Stimulated activated effector memory CD8-positive, alpha-beta T cell treated with anti-CD3 and anti-CD28 coated beads, Interleukin-12 subunit alpha, Interleukin-12 subunit beta, amount 100 ng/mL, for 72 hours (primary cell): ENCODE data around the gene C12orf60.
"Not testable (repeated sequence)": the region's sequence is repeated elsewhere in the genome, so short reads cannot be mapped to it uniquely, and the experiment has no call there.

Experiments
- ATAC-seq: fragments of 150-1000 bp; cut with Tn5 transposase; 2 replicates; pipeline ENCODE4 v1.10.0; 2021
- DNase-seq, 2 donors: peaks; one replicate each; pipeline ENCODE4 v3.0.0; 2021 to 2022; ENCODE audit warnings: low spot score in 2 of 2
- H3K27ac Mint-ChIP-seq: one replicate; pipeline ENCODE4 v1.8.0; 2022; ENCODE audit warnings: mild to moderate bottlenecking, mixed read lengths
- H3K36me3 Mint-ChIP-seq: one replicate; pipeline ENCODE4 v1.8.0; 2022; ENCODE audit warnings: mild to moderate bottlenecking, mixed read lengths
- H3K4me1 Mint-ChIP-seq: one replicate; pipeline ENCODE4 v1.8.0; 2022; ENCODE audit warnings: mixed read lengths
- H3K4me3 Mint-ChIP-seq: one replicate; pipeline ENCODE4 v1.8.0; 2022; ENCODE audit warnings: mild to moderate bottlenecking, mixed read lengths
- H3K9me3 Mint-ChIP-seq: one replicate; pipeline ENCODE4 v1.8.0; 2022; ENCODE audit warnings: mixed read lengths

The C12orf60 gene, protein sequence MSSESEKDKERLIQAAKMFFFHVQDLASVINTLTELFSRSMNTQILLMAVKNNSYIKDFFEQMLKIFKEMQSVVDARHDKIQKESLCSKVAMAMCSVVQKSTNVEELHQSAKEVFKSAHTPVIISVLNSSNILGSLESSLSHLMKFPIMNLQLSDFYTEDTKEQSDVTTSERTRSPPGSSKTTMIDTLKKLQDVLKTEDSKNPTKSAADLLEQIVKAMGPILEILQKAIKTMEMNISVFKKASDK

DNA sequence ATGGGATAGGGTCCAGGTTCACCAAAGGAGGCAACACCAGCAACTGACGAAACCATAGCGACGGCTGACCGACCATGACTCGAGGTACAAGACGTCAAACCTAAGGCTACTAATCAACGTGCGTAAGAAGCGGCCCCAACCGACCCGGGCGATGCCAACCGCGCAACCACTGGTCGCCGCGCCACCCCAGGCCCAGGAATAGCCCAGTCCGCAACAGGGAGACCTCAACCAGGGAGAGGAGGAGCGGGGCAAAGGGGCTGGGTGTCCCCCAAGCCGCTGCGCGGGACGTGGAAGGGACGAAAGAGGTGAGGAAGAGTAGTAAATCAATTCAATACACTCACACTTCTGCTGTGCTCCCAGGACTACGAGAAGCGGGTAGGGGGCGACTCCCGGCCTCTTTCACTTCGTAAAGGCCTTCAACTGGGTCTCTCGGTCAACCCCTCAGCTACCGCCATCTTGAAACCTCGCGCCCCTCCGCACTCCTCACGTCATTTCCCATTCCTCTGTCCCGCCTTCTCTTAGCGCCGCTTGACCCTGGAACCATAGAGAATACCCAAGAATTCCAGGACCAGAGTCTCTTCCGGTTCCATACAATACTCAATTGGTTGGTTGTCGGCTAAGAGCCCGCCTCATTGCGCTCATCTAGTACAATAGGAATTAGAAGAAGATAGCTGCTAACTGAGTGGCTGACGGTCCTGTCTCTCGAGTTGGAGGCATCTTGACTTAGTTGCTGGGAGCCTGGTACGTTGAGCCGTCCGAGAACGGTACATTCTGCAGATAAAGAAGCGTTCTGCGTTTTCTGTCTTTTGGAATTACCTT is at the start of gene C12orf60, which contains the start of gene WBP11:
Gene C12orf60 (plus strand): TSS at position 660 of the 819 bp plus-strand sequence. CDS start 19,266 bp downstream, outside the sequence.
Gene WBP11 (minus strand): TSS at position 468 of the 819 bp plus-strand sequence. CDS start 2,095 bp downstream, outside the sequence.
- Mint-ChIP-seq H3K9me3 (no peaks in the 10 kb centered on the region), H3K4me1 (peaks cover 11% of the 10 kb centered on the region)
- DNase-seq: peak; percentile 69 to 91

DNA sequence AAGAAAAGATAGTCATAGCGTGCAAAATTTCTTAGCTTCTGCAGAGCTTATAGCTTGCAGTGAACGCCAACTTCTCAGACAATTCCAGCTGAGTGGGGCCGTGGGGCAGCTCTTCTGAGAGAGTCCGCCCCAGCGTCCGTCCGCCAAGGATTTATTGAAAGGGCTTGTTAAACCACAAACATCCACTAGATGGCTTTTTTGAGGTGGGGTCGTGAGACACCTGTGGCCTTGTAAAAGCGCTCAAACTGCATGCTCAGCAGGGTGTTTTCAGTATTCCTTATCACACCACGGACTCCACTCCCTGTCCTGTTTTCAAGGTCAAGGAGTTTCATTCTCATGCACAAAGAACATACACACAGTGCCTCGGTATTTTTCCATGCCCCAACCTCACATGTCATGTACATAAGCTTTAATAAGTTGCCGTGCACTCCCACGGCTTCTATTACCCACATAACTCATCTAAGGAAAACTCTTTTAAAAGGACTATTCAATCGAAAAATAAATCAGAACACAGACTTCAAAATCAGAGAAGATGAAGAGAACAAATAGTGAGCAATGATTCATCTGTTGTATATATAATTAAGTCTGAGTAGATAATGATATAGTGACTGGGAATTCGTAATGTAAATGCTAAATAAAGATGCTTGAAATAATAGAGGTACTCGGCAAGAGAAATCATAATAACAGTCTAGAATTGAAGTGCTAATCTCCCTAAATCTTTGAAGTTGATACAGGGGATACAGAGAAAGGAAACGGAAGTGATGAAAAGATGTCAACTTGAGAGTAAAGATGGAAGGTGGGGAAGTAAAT is 46.9 kb upstream of the C12orf60 start:
- Mint-ChIP-seq H3K27ac (no peak overlapping the region), H3K4me3 (no peak overlapping the region), H3K36me3 (no peaks in the 10 kb centered on the region), H3K4me1 (peaks cover 12% of the 10 kb centered on the region), H3K9me3 (peaks cover 5% of the 10 kb centered on the region)
- DNase-seq (no peak), ATAC-seq (no peak)

More for the DNA sequence above, at the start of gene C12orf60, which contains the start of gene WBP11:
- Mint-ChIP-seq H3K27ac (no peak within 1 kb of the TSS), H3K4me3 (no peak within 1 kb of the TSS), H3K36me3 (peaks cover 35% of the 10 kb centered on the region)
- ATAC-seq: peak; percentile 99

DNA sequence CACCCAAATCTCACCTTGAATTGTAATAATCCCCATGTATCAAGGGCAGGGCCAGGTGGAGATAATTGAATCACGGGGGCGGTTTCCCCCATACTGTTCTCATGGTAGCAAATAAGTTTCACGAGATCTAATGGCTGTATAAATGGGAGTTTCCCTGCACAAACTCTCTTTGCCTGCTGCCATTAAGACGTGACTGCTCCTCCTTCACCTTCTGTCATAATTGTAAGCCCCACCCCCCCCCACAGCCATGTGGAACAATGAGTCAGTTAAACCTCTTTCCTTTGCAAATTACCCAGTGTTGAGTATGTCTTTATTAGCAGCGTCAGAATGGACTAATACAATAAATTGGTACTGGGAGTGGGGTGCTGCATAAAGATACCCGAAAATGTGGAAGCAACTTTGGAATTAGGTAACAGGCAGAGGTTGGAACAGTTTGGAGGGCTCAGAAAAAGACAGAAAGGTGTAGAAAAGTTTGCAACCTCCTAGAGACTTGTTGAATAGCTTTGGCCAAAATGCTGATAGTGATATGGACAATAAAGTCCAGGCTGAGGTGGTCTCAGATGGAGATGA is 43.7 kb upstream of the C12orf60 start:
- DNase-seq, ATAC-seq, H3K9me3 Mint-ChIP-seq, H3K27ac Mint-ChIP-seq, H3K4me3 Mint-ChIP-seq: not testable (repeated sequence)
- Mint-ChIP-seq H3K4me1 (peaks cover 18% of the 10 kb centered on the region), H3K36me3 (peaks cover 11% of the 10 kb centered on the region)

DNA sequence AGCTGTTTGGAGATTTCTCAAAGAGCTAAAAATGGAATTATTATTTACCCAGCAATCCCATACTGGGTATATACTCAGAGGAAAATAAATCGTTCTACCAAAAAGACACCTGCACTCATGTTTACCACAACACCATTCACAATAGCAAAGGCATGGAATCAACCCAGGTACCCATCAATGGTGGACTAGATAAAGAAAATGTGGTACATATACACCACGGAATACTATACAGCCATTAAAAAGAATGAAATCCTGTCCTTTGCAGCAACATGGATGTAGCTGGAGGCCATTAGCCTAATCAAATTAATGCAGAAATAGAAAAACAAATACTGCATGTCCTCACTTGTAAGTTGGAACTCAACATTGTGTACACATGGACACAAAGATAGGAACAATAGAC is 38.1 kb upstream of the C12orf60 start:
- Mint-ChIP-seq H3K4me1 (peaks cover 30% of the 10 kb centered on the region), H3K36me3 (peaks cover 57% of the 10 kb centered on the region), H3K9me3 (peaks cover 6% of the 10 kb centered on the region), H3K4me3 (no peak overlapping the region), H3K27ac (no peak overlapping the region)
- DNase-seq (no peak), ATAC-seq (no peak)

DNA sequence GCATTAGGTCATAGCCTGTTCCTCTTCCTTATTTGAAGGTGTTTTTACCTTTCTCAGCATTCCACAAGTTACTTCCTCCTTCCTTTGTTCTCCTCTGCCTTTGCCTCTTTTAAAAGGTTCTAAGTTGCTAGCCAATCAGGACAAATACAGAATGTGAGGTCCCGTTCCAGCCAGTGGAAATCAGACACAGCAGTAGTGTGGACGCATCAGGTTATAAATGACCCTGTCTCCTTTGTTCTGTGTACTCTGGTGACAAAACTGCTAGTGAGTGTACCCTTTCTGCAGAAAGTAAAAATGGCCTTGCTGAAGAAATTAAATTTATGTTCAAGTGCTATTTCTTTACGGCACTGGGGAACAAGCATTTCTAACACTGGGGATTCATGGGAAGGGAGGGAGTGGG is 37.5 kb upstream of the C12orf60 start:
- Mint-ChIP-seq H3K36me3 (peaks cover 64% of the 10 kb centered on the region), H3K4me1 (peaks cover 30% of the 10 kb centered on the region)
- ATAC-seq, H3K9me3 Mint-ChIP-seq, H3K4me3 Mint-ChIP-seq, DNase-seq, H3K27ac Mint-ChIP-seq: not testable (repeated sequence)

DNA sequence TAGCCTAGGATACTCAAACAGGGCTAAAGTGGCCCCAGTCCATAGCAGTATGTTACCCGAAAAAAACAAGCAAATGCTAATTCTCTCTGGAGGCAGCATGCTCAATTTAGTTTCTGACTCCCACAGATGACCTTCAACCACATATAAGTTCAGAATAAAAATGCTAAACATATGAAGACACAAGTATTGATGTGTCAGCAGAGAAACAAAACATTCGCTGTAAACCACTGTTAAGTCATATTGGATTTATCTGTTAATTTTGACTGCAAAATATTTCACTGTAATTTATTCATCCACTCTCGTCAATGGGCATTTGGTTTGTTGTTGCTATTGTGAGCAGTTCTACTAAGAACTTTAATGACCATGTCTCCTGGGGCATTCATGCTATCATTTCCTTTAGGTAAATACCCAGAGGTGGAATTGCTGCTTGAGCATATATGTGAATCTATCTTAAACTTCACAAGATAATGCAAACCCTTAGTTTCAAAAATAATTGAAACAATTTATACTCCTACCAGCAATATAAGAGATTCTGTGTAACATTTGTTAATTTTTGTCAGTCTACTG is 36.7 kb upstream of the C12orf60 start:
- Mint-ChIP-seq H3K9me3 (peaks cover 6% of the 10 kb centered on the region), H3K36me3 (peaks cover 71% of the 10 kb centered on the region), H3K4me1 (peaks cover 32% of the 10 kb centered on the region), H3K4me3 (peak overlapping the region; percentile 100), H3K27ac (no peak overlapping the region)
- DNase-seq (no peak), ATAC-seq (no peak)

DNA sequence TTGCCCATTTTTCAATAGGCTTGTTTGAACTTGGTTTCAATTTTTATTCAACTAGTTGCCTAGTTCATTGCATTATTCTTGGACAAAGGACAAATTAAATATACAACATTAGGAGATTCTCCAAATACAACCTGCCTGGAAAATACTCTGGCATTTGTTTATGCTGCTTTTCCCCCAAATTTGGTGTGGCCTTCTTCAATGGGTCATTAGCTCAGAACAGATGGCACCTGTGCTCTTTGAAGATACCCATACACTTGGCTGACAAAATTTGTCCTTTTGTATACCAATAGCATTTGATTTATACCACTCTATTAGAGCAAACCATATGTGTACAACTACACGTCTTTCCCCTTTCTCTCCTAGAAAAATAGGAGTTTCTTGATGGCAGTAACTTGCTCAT is 35.9 kb upstream of the C12orf60 start:
- peaks cover 78% of the 10 kb centered on the region for H3K36me3 Mint-ChIP-seq
- peaks cover 39% of the 10 kb centered on the region for H3K4me1 Mint-ChIP-seq
- DNase-seq (no peak), ATAC-seq (no peak)
- peak overlapping the region; percentile 99 for H3K27ac Mint-ChIP-seq
- peak overlapping the region; percentile 100 for H3K4me3 Mint-ChIP-seq
- H3K9me3 Mint-ChIP-seq: peaks cover 6% of the 10 kb centered on the region

DNA sequence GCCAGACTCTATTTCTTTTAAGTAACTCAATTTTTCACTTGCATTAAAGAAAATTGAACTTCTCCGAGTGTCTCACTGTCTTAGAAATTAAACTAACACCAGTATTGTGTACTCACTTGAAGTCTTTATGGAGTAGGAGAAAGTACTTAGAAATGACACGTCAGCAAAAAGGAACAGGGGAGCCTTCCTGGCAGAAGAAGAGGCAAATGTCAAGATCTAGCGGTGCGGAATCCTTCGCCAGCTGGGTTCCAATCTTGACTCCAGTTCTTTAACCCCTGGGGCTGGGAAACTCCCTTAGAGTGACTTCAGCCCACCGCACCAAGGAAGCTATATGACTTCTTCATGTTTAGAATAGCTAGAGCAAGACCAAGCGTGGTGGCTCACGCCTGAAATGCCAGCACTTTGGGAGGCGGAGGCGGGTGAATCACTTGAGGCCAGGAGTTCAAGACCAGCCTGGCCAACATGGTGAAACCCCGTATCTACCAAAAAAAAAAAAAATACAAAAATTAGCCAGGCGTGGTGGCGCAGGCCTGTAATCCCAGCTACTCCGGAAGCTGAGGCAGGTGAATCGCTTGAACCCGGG is 34.6 kb upstream of the C12orf60 start:
- peaks cover 6% of the 10 kb centered on the region for H3K9me3 Mint-ChIP-seq
- peak overlapping the region; percentile 99 for H3K27ac Mint-ChIP-seq
- peak overlapping the region; percentile 100 for H3K4me3 Mint-ChIP-seq
- DNase-seq (peak; percentile 17 to 72), ATAC-seq (peak; percentile 24)
- peaks cover 80% of the 10 kb centered on the region for H3K36me3 Mint-ChIP-seq
- peaks cover 39% of the 10 kb centered on the region for H3K4me1 Mint-ChIP-seq

DNA sequence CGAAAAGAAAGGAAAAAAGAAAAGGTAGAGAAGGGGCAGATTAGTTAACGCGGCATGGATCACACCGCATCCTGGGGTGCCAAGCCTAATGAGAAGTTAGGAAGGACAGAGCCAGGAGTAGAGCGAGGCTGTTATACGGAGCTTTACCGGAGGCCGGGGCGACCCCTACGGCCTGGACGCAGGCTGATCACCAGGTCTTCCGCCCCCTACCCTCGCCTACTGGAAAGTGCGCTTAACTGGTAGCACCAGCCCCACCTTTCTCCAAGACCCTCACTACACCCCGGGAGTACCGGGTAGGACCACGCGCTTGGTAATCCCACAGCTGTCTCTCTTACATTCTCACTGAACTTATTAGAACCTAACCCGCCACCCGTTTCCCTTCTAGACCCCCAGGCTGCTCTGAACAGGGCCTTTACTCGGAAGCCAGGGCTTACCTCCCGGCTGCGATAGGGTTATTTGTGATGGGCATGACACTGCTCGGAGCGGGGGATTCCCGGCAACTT is 34.0 kb upstream of the C12orf60 start:
- peaks cover 42% of the 10 kb centered on the region for H3K4me1 Mint-ChIP-seq
- no peak for DNase-seq
- peak overlapping the region; percentile 100 for H3K4me3 Mint-ChIP-seq
- peak overlapping the region; percentile 99 for H3K27ac Mint-ChIP-seq
- peaks cover 80% of the 10 kb centered on the region for H3K36me3 Mint-ChIP-seq
- peak; percentile 0 for ATAC-seq
- H3K9me3 Mint-ChIP-seq: peaks cover 6% of the 10 kb centered on the region

DNA sequence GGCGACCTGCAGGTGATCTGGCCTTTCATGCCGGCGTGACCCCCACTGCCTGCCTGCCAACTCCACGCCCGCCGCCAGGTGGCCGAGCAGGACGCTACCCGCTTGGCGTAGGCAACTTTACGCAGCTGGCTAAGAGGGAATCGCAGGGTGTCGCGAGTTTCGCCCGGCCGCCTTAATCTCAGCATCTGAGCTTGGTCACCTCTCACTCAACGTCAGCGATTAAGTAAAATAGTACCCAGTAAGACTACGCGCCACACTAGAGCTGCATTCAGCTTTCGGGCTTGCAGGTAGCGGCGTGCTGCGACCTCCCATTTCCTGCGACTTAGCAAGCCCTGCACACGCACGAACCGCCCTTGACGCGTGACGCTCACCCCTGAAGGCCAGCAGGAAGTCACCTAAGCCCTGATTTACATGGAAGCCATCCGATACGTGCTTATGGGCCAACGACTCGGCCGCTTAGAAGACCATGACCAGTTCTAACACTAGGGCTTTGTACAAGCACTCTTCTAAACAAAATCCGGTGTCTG is 33.4 kb upstream of the C12orf60 start:
- H3K9me3 Mint-ChIP-seq: peaks cover 6% of the 10 kb centered on the region
- peak overlapping the region; percentile 100 for H3K4me3 Mint-ChIP-seq
- peak; percentile 81 to 93 for DNase-seq
- peaks cover 81% of the 10 kb centered on the region for H3K36me3 Mint-ChIP-seq
- peak overlapping the region; percentile 99 for H3K27ac Mint-ChIP-seq
- peak; percentile 65 for ATAC-seq
- peaks cover 47% of the 10 kb centered on the region for H3K4me1 Mint-ChIP-seq

DNA sequence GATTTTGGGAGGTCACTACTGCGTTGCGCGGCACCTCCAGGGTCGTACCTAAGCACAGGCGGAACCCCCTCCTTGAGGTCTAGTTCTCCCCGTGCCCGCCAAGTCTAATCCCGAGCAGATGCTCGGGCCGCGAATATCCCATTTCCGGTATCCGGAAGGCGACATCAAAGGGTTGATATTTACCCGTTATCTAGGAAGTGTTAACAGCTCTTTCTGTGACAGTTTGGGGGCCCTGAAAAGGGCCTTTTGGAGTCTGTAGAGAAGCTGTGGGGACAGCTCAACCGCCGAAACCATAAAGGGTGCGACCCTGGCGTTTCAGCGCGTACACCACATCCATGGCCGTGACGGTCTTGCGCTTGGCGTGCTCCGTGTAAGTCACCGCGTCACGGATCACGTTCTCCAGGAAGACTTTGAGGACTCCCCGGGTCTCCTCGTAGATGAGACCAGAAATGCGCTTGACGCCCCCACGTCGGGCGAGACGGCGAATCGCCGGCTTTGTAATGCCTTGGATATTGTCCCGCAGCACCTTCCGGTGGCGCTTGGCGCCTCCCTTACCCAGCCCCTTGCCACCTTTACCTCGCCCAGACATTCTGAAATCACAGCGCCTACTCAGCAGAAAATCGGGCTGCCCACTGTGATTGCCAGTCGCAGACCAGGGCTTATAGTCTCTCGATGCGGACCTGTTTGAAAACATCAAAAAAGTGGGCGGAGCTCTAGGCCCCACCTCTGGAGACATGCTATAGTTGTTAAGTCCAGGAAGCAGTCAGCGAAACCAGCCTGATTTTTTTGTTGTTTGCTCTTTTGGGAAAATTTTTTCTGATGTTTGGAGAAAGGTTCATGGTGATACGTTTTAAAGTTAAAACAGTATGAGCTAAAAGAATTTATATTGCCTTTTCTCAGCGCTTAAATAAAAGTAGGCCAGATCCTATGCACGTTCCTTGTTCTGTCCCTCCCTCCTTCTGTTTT is 32.7 kb upstream of the C12orf60 start:
- peaks cover 3% of the 10 kb centered on the region for H3K9me3 Mint-ChIP-seq
- ATAC-seq (peak; percentile 66), DNase-seq (peak; percentile 93 to 99)
- H3K36me3 Mint-ChIP-seq: peaks cover 83% of the 10 kb centered on the region
- peak overlapping the region; percentile 99 for H3K27ac Mint-ChIP-seq
- H3K4me3 Mint-ChIP-seq: peak overlapping the region; percentile 100
- H3K4me1 Mint-ChIP-seq: peaks cover 53% of the 10 kb centered on the region

DNA sequence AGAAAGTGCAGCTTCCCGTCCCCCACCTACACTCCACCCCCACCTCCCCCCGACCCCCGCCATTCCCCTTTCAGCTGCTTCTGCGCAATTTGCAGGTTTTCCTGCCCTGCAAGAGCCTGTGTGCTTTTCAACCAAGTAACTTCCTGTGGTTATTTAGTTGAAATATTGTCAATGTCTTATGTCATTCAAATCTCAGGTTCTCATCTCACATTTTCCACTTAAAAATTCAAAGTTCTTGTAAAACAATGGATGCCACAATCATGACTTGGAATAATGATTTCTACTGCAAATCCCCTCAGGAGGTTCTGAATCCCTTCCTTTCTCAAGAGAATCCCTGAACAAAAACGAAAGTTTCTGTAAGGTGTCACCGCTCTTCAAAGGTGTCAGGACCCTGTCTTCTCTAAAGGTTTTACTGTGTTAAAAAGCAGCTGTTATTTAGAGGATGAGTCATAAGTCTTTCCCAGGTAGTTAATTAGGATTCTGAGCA is 31.8 kb upstream of the C12orf60 start:
- Mint-ChIP-seq H3K36me3 (peaks cover 78% of the 10 kb centered on the region), H3K9me3 (no peaks in the 10 kb centered on the region), H3K27ac (peak overlapping the region; percentile 99), H3K4me3 (peak overlapping the region; percentile 100), H3K4me1 (peaks cover 57% of the 10 kb centered on the region)
- no peak for DNase-seq
- ATAC-seq: no peak

DNA sequence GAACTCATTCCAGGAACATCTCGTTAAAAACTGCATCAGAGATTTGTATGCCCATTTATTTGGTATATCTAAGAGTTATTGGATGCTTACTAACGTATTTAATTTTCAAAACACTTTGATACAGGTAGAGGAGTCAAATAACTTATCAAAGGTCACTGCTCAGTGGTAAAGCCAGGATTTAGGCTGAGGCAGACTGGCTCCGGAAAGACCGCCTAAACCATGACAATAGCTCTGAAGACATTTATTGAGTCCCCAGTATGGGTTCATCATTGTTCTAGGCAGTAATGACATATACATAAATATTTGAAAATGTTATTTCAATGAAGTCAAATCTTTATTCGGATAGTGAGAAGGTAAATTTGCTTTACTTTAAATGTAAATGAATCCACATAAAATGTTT is 30.5 kb upstream of the C12orf60 start:
- DNase-seq (no peak), ATAC-seq (no peak)
- Mint-ChIP-seq H3K27ac (no peak overlapping the region), H3K36me3 (peaks cover 66% of the 10 kb centered on the region), H3K4me1 (peaks cover 50% of the 10 kb centered on the region), H3K4me3 (peak overlapping the region; percentile 100), H3K9me3 (no peaks in the 10 kb centered on the region)
